Duodenal mucosa (tissue), 2 donors: ENCODE results near the gene C9orf72.

Source experiments
- H3K27ac ChIP-seq: one replicate; pipeline ENCODE4 v1.7.0; 2013; ENCODE audit warnings: low read depth, low read length
- H3K27me3 ChIP-seq, 2 donors: one replicate each; pipeline ENCODE4 v1.7.0; 2013; ENCODE audit warnings: low read length in 2 of 2, control low read depth in 1 of 2; ENCODE audit not compliant: insufficient read depth in 2 of 2, control insufficient read depth in 1 of 2
- H3K36me3 ChIP-seq, 2 donors: one replicate each; pipeline ENCODE4 v1.7.0; 2013; ENCODE audit warnings: low read length in 2 of 2, control low read depth in 1 of 2; ENCODE audit not compliant: insufficient read depth in 2 of 2, control insufficient read depth in 1 of 2
- H3K4me1 ChIP-seq, 2 donors: one replicate each; pipeline ENCODE4 v1.7.0; 2013; ENCODE audit warnings: low read length in 2 of 2, control low read depth in 1 of 2; ENCODE audit not compliant: insufficient read depth in 2 of 2, control insufficient read depth in 1 of 2
- H3K4me3 ChIP-seq, 2 donors: one replicate each; pipeline ENCODE4 v1.7.0; 2013; ENCODE audit warnings: low read length in 2 of 2, low read depth in 1 of 2
- H3K9ac ChIP-seq, 2 donors: one replicate each; pipeline ENCODE4 v1.7.0; 2013; ENCODE audit warnings: low read length in 2 of 2, low read depth in 1 of 2
- H3K9me3 ChIP-seq, 2 donors: one replicate each; pipeline ENCODE4 v1.7.0; 2013; ENCODE audit warnings: low read length in 2 of 2, control low read depth in 1 of 2; ENCODE audit not compliant: control insufficient read depth in 1 of 2

C9orf72 gene

DNA sequence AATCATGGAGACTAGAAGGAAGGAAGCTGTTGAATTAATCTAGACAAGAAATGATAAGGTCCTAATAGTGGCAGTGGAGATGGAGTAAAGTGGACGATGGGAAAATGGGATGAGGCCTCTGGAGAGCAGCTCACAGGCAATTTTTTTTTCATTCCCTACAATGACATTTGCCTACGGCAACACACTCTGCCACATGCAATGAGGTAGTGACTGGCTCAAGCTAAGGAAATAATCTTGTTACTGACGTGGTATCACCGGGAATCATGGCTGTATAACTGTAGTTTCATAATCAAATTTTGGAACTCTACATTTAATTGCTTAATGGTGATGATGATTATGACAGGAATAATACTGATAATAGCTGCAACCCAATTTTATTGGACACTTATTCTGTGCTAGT lies 31.5 kb downstream of the C9orf72 start:
- Histone ChIP-seq H3K36me3 (peaks cover 5% of the 10 kb centered on the region in 2 donors), H3K27me3 (no peaks in the 10 kb centered on the region), H3K4me1 (peaks cover 2 to 8% of the 10 kb centered on the region in 2 donors), H3K9ac (no peak overlapping the region), H3K27ac (no peak overlapping the region), H3K4me3 (no peak overlapping the region), H3K9me3 (no peaks in the 10 kb centered on the region)

DNA sequence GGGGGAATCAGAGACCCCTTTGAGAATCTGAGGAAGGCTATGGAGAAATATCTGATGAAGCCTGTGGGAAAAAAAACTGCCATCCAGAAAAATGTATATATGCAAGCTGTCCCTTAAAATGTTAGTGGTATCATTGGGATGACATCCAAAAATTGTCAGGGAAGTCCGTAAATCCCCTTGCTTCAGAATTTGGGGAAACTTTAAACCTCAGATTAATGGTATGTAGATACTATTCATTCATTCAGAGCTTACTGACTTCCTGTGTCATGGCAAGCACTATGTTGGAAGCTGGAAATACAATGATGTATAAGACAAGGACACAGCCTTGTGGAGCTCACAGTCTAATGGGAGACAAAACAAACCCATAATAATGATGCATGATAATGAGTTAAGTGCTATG lies 32.8 kb downstream of the C9orf72 start:
- Histone ChIP-seq H3K4me3 (no peak overlapping the region), H3K9ac (no peak overlapping the region), H3K27ac (no peak overlapping the region), H3K4me1 (peaks cover 2 to 8% of the 10 kb centered on the region in 2 donors), H3K27me3 (no peaks in the 10 kb centered on the region), H3K36me3 (peaks cover 3 to 4% of the 10 kb centered on the region in 2 donors), H3K9me3 (no peaks in the 10 kb centered on the region)

DNA sequence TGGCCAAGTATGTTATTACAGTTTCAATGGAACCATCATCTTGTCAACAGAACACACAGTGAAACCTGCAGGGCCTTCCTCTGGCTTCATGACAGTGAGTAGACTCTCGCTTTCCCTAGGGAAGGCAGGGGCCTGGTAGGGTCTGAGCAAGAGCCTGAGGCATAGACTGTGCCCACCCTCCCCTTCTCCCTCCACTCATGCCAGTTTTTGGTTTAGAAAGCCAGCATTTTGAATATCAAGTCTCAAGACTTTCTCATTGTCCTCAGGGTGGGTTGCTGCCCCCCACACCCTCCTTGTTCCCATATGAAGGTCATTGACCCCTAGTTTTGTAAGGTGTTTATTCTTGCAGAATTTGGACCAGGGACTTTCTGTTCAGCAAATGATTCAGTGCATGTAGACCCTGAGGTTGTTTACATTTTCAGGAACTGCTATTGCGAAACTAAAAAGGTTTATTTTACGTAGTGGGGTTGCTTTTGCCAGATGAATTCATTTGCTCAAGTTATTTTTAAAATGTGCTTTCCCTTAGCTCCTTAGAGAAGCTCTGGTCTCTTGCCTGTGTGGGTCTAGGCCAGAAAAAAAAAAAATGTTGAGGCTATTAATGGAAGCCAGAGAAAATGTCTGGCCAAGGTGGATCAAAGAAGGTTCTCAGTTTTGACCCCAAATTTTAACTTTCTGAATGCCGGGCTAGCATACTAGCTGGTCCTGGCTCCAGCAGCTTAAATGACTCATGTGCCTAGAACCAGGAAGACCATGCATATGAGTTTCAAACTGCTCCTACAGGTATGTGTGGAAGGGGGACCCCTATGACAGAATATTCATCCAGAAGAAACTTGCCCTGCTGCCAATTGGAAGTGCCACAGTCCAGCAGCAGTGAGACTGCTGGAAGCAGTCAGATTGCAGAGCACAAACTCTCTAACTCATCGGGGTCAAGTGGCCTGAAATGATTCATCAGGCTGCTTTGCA lies 33.5 kb downstream of the C9orf72 start:
- Histone ChIP-seq H3K4me3 (no peak overlapping the region), H3K27me3 (no peaks in the 10 kb centered on the region), H3K9ac (no peak overlapping the region), H3K4me1 (peaks cover 7 to 8% of the 10 kb centered on the region in 2 donors), H3K9me3 (no peaks in the 10 kb centered on the region), H3K27ac (no peak overlapping the region), H3K36me3 (no peaks in the 10 kb centered on the region)

DNA sequence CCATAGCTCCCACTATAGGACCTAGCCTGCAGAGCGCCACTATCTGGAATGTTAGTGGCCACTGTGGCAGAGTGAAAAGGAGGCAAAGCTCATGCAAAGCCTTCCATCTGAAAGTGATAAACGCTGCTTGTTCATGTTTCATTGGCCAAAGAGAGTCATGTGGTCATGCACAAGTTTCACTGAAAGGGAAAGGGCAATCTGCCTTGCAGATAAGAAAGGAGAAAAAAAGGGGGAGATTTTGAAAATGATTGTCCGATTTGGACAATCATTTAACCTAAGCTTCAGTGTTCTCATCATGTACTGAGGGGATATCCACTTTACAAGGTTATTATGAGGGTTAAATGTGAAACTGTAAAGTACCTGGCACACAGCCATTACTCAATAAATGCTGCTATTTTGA lies 34.6 kb downstream of the C9orf72 start:
- H3K4me1 ChIP-seq = peaks cover 8 to 10% of the 10 kb centered on the region in 2 donors
- no peak overlapping the region for H3K9ac ChIP-seq
- H3K4me3 ChIP-seq = no peak overlapping the region
- H3K27ac ChIP-seq = no peak overlapping the region
- H3K27me3 ChIP-seq = no peaks in the 10 kb centered on the region
- no peaks in the 10 kb centered on the region for H3K9me3 ChIP-seq
- no peaks in the 10 kb centered on the region for H3K36me3 ChIP-seq

DNA sequence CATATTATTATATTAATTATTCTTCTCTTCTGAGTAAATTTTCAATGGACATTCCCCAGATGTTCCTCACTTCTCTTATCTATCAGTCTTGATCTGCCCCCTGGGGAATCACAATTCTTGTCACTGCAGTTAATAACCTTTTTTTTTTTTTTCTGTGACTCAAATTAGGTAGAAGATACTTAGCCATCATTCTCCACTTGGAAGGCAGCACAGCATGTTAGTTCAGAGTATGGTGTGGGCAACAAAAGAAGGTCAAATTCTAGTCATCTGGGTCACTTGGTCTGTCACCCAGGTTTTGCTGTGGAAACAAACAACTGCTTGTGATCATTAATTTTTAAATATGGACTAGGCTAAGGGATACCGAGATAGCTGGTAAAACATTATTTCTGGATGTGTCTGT lies 35.5 kb downstream of the C9orf72 start:
- Histone ChIP-seq H3K9ac (no peak overlapping the region), H3K27me3 (no peaks in the 10 kb centered on the region), H3K4me3 (no peak overlapping the region), H3K4me1 (peaks cover 8 to 10% of the 10 kb centered on the region in 2 donors), H3K36me3 (no peaks in the 10 kb centered on the region), H3K9me3 (no peaks in the 10 kb centered on the region), H3K27ac (no peak overlapping the region)

DNA sequence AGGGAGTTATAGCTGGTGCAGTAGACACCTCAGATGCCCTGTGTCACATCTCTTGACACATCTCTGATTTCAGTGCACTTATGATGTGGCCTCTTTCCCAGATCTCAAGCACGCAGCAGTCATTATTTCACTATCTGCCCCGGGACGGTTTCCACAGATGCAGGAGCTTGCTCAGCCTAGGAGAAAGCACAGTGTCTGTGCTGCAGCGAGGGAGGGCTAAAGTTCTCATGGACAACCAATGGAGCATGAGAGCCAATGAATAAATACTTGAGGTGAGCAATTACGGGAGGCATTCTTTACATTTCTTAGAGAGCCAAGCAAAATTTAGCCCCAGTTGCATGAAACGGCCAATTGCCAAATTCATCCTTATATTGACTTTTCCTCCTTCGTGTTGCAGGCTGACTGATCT lies 36.2 kb downstream of the C9orf72 start:
- H3K27me3 ChIP-seq = no peaks in the 10 kb centered on the region
- peaks cover 8 to 15% of the 10 kb centered on the region in 2 donors for H3K4me1 ChIP-seq
- H3K36me3 ChIP-seq = no peaks in the 10 kb centered on the region
- H3K9me3 ChIP-seq = no peaks in the 10 kb centered on the region
- H3K27ac ChIP-seq = no peak overlapping the region
- H3K9ac ChIP-seq = no peak overlapping the region
- H3K4me3 ChIP-seq = no peak overlapping the region

DNA sequence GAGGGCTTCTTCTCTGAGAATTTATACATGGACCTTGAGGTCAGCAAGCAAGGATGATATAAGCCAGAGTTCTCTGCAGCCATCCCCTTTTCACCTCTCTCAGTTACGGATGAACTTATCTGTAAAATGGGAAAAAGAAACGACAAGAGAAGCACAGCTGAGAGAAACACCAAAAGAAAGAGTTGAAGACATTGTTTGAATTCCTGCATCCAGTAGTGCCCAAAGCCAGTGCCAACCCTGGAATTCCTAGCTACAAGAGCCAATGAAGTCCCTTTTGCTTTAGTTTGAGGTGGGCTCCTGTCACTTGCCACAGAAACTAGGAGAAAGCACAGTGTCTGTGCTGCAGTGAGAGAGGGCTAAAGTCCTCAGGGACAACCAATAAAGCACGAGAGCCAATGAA lies 37.1 kb downstream of the C9orf72 start:
- Histone ChIP-seq H3K27ac (no peak overlapping the region), H3K4me1 (peaks cover 8 to 21% of the 10 kb centered on the region in 2 donors), H3K27me3 (no peaks in the 10 kb centered on the region), H3K9ac (no peak overlapping the region), H3K36me3 (no peaks in the 10 kb centered on the region), H3K9me3 (no peaks in the 10 kb centered on the region), H3K4me3 (no peak overlapping the region)

DNA sequence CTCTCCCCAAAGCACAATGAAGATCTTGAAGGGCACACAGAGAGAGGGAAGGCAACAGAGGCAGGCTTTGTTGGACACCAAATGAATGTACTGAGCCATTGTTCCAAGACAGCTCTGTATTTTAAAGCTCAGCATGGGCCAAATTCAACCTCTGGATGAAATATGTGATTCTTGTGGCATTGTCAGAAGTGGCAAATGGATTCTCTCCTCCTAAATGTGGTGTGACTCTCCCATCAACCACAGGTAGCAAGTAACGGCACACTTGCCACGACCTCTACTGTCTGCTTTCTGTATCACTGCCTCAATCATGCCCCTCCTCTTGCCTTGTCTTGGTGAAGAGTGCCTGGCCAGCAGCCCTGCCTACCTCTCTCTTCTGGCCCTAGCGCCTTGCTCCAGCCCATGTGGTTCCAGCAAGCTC lies 37.6 kb downstream of the C9orf72 start:
- Histone ChIP-seq H3K9ac (no peak overlapping the region), H3K27me3 (no peaks in the 10 kb centered on the region), H3K4me1 (peaks cover 8 to 25% of the 10 kb centered on the region in 2 donors), H3K4me3 (no peak overlapping the region), H3K36me3 (no peaks in the 10 kb centered on the region), H3K27ac (no peak overlapping the region), H3K9me3 (no peaks in the 10 kb centered on the region)

DNA sequence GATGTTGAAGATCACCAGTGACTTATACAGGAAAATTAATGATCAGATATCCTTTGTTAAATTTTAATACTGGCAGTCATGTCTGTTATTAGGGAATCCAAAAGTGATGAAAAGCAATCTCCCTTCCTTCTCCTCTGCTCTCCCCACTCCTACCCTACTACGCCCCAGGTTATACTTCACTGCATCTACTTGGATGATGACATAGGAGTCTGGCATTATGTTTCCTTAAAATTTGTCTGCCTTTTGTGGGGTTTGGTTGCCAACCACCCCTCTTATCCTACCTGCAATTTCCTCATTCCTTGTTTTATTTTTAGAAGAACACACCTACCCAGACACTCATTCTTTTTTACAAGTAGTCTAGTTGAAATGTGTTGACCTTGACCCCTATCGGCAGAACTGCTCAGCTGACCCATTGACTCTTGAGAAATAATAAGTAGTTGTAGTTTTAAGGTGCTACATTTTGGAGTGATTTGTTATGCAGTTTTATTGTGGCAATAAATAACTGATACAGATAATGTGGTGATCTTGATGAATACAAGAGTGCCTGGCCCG lies 38.5 kb downstream of the C9orf72 start:
- Histone ChIP-seq H3K9ac (no peak overlapping the region), H3K27me3 (no peaks in the 10 kb centered on the region), H3K4me3 (no peak overlapping the region), H3K27ac (no peak overlapping the region), H3K9me3 (no peaks in the 10 kb centered on the region), H3K4me1 (peaks cover 13 to 34% of the 10 kb centered on the region in 2 donors), H3K36me3 (no peaks in the 10 kb centered on the region)

DNA sequence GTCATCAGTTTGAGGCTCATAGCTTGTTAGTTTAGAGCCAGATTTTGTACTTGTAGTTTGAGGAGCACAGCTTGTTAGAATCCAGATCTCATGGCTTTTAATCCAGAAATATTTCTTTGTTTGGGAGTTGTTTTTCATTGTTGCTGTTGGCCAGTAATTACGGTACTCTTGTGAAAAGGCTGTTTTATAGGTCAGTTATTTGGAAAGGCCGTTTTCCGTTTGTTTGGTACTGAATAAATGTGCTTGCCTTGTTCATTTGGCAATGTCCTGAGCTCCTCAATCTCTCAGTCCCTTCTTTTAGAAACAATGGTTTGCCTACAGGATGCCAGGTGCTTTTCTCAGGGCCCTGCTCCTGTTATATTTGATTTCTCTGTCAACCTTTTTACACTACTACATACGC lies 39.1 kb downstream of the C9orf72 start:
- H3K9me3 ChIP-seq = no peaks in the 10 kb centered on the region
- H3K9ac ChIP-seq = no peak overlapping the region
- H3K4me3 ChIP-seq = no peak overlapping the region
- H3K36me3 ChIP-seq = no peaks in the 10 kb centered on the region
- H3K27me3 ChIP-seq = no peaks in the 10 kb centered on the region
- peaks cover 13 to 31% of the 10 kb centered on the region in 2 donors for H3K4me1 ChIP-seq
- no peak overlapping the region for H3K27ac ChIP-seq
